HG02571 (cell line): ENCODE measurements around the gene RGS7.
"Not testable (repeated sequence)": the region's sequence is repeated elsewhere in the genome, so short reads cannot be mapped to it uniquely, and the experiment has no call there.

Experiments used
- ATAC-seq: cut with Tn5 transposase; IDR thresholded peaks from one replicate; pipeline ENCODE4 v1.9.1; 2021; ENCODE audit warnings: mild to moderate bottlenecking, moderate library complexity; ENCODE audit not compliant: unreplicated experiment

Gene RGS7

GRCh38 chr1:240941701-240942370 is 415.2 kb downstream of the RGS7 start:
- no peak for ATAC-seq

GRCh38 chr1:240936911-240937668 is 419.9 kb downstream of the RGS7 start:
- ATAC-seq, result no peak

- no peak for ATAC-seq
Measured at GRCh38 chr1:240935920-240936319, 421.1 kb downstream of the RGS7 start.

GRCh38 chr1:240931031-240931430 is 426.0 kb downstream of the RGS7 start:
- ATAC-seq, result no peak

- ATAC-seq, result no peak
Measured at GRCh38 chr1:240928265-240928664, 428.7 kb downstream of the RGS7 start.

- ATAC-seq, result no peak
Measured at GRCh38 chr1:240927821-240928220, 429.2 kb downstream of the RGS7 start.

GRCh38 chr1:240925273-240925672 is 431.7 kb downstream of the RGS7 start:
- no peak for ATAC-seq

- ATAC-seq, result no peak
Measured at GRCh38 chr1:240917976-240918375, 439.0 kb downstream of the RGS7 start.

GRCh38 chr1:240914506-240914905 is 442.5 kb downstream of the RGS7 start:
- ATAC-seq, result no peak

- no peak for ATAC-seq
Measured at GRCh38 chr1:240912821-240913220, 444.2 kb downstream of the RGS7 start.

- no peak for ATAC-seq
Measured at GRCh38 chr1:240909701-240910457, 447.1 kb downstream of the RGS7 start.

- no peak for ATAC-seq
Measured at GRCh38 chr1:240906477-240906876, 450.5 kb downstream of the RGS7 start.

GRCh38 chr1:240905225-240905765 is 451.7 kb downstream of the RGS7 start:
- no peak for ATAC-seq

GRCh38 chr1:240895424-240895823 is 461.6 kb downstream of the RGS7 start:
- ATAC-seq, result not testable (repeated sequence)

GRCh38 chr1:240888787-240889048 is 468.3 kb downstream of the RGS7 start:
- no peak for ATAC-seq

GRCh38 chr1:240888039-240888786 is 468.8 kb downstream of the RGS7 start:
- ATAC-seq, result no peak

- ATAC-seq, result no peak
Measured at GRCh38 chr1:240883490-240883889, 473.5 kb downstream of the RGS7 start.

- not testable (repeated sequence) for ATAC-seq
Measured at GRCh38 chr1:240882656-240883308, 474.2 kb downstream of the RGS7 start.

- ATAC-seq, result no peak
Measured at GRCh38 chr1:240878631-240879030, 478.4 kb downstream of the RGS7 start.

GRCh38 chr1:240877605-240878004 is 479.4 kb downstream of the RGS7 start:
- ATAC-seq, result no peak
